K562 (cell line): Measurements from ENCODE around the gene FAM50B. TPM values are rescaled to one million over a fixed set of nuclear protein-coding genes. Genes with fewer than 3 reads are reported as not detected.

Source experiments
- CBX1 ChIP-seq: sonication (generic); IDR thresholded peaks from 2 replicates; pipeline ENCODE4 v1.6.1; 2016; ENCODE audit warnings: antibody characterized with exemption, low read depth, mild to moderate bottlenecking
- CEBPB ChIP-seq: fragments of 450-650 bp; IDR thresholded peaks from 2 replicates; pipeline ENCODE4 v1.6.1; 2016; ENCODE audit warnings: missing genetic modification characterization, missing compliant biosample characterization
- EWSR1 ChIP-seq: fragments of 450-650 bp; IDR thresholded peaks from 2 replicates; pipeline ENCODE4 v1.6.1; 2018; ENCODE audit warnings: borderline replicate concordance, mild to moderate bottlenecking, low read depth, moderate library complexity; ENCODE audit not compliant: partially characterized antibody
- FOSL1 ChIP-seq: fragments of 200-800 bp; sonication (Bioruptor generic); conservative IDR thresholded peaks from 2 replicates; pipeline ENCODE4 v1.6.1; 2016; ENCODE audit warnings: missing genetic modification characterization, missing compliant biosample characterization
- FOXK1 ChIP-seq: sonication (generic); formaldehyde crosslinking; IDR thresholded peaks from 2 replicates; pipeline ENCODE4 v1.8.0; 2022; ENCODE audit warnings: missing genetic modification reagents, mild to moderate bottlenecking, borderline replicate concordance
- JUND ChIP-seq, 2 experiments: IDR thresholded peaks; 2 replicates in 1 of 2; 3 replicates in 1 of 2; pipeline ENCODE4 v1.6.1; 2011; ENCODE audit warnings: borderline replicate concordance in 2 of 2, low read depth in 2 of 2, low read length in 2 of 2, improper control_type of control experiment in 1 of 2, missing biosample characterization in 1 of 2, missing genetic modification characterization in 1 of 2, missing genetic modification reagents in 1 of 2
- MAFK ChIP-seq: IDR thresholded peaks from 2 replicates; pipeline ENCODE4 v1.6.1; 2011; ENCODE audit warnings: low read length, improper control_type of control experiment
- MBD2 ChIP-seq: sonication (generic); IDR thresholded peaks from 2 replicates; pipeline ENCODE4 v1.6.1; 2016; ENCODE audit warnings: low read depth, borderline replicate concordance
- MECOM ChIP-seq: fragments of 250-450 bp; sonication (Bioruptor Pico); IDR thresholded peaks from 2 replicates; pipeline ENCODE4 v1.8.0; 2022; ENCODE audit warnings: inconsistent platforms
- MEF2A ChIP-seq: IDR thresholded peaks from 2 replicates; pipeline ENCODE4 v1.6.1; 2011; ENCODE audit warnings: low read depth, mild to moderate bottlenecking, low read length, moderate library complexity; ENCODE audit not compliant: control insufficient read depth
- NFATC3 ChIP-seq: fragments of 450-650 bp; IDR thresholded peaks from 2 replicates; pipeline ENCODE4 v1.6.1; 2017; ENCODE audit warnings: mild to moderate bottlenecking
- NFE2 ChIP-seq: IDR thresholded peaks from 2 replicates; pipeline ENCODE4 v1.6.1; 2014; ENCODE audit warnings: antibody characterized with exemption, low read depth
- NFE2L1 ChIP-seq: fragments of 450-650 bp; IDR thresholded peaks from 2 replicates; pipeline ENCODE4 v1.6.1; 2016; ENCODE audit warnings: missing genetic modification characterization, low read depth, mild to moderate bottlenecking, missing compliant biosample characterization, moderate library complexity, borderline replicate concordance
- POLR2A ChIP-seq: fragments of 450-650 bp; conservative IDR thresholded peaks from 2 replicates; pipeline ENCODE4 v1.6.1; 2016
- RBM22 ChIP-seq: fragments of 200-400 bp; formaldehyde crosslinking; IDR thresholded peaks from 2 replicates; pipeline ENCODE4 v1.6.1; 2018; ENCODE audit warnings: low read length, low read depth; ENCODE audit not compliant: poor library complexity, severe bottlenecking
- SRSF9 ChIP-seq: fragments of 200-400 bp; formaldehyde crosslinking; IDR thresholded peaks from 2 replicates; pipeline ENCODE4 v1.6.1; 2017; ENCODE audit warnings: low read depth, low read length, borderline replicate concordance
- TCFL5 ChIP-seq: fragments of 250-450 bp; sonication (Bioruptor Pico); conservative IDR thresholded peaks from 2 replicates; pipeline ENCODE4 v1.6.1; 2021; ENCODE audit warnings: mild to moderate bottlenecking, moderate library complexity, matching md5 sums
- ZBTB8A ChIP-seq: fragments of 450-650 bp; IDR thresholded peaks from 2 replicates; pipeline ENCODE4 v1.6.1; 2018; ENCODE audit warnings: mild to moderate bottlenecking, moderate library complexity; ENCODE audit not compliant: partially characterized antibody
- ZC3H4 ChIP-seq: sonication (generic); formaldehyde crosslinking; IDR thresholded peaks from 2 replicates; pipeline ENCODE4 v1.9.0; 2021; ENCODE audit warnings: missing genetic modification reagents, borderline replicate concordance
- ZNF274 ChIP-seq: IDR thresholded peaks from 2 replicates; pipeline ENCODE4 v1.6.1; 2011; ENCODE audit warnings: low read depth, mild to moderate bottlenecking, low read length, moderate library complexity, borderline replicate concordance
- polyA plus RNA-seq, 8 experiments: library from polyadenylated mRNA; depleted of rRNA in 4 of 8; stranded (reverse) in 5 of 8; unstranded in 3 of 8; fragments of >200 nt; fragmentation: Nextera tagmentation in 2 of 8; fragmentation: Illumina TruSeq in 1 of 8; extraction: Ambion mirVana in 2 of 8; extraction: Trizol in 1 of 8; gene quantifications; 2 replicates each; pipeline versions ENCODE4 v1.2.1 to v1.2.3, GENCODE V29; 2011 to 2014; ENCODE audit warnings: inconsistent platforms in 1 of 8, missing spikeins in 1 of 8
- total RNA-seq, 7 experiments: library from RNA; depleted of rRNA in 6 of 7; stranded (reverse); fragments of >200 nt in 6 of 7; fragmentation: Illumina TruSeq in 2 of 7; extraction: Trizol in 2 of 7; gene quantifications; 2 replicates each; pipeline versions ENCODE4 v1.2.1 to v1.2.3, GENCODE V29; 2011 to 2021; ENCODE audit warnings: low replicate concordance in 1 of 7
- TF ChIP-seq, protein P1 (sequence below): sonication (generic); formaldehyde crosslinking; IDR thresholded peaks from 2 replicates; pipeline ENCODE4 v1.8.0; 2022; ENCODE audit warnings: mild to moderate bottlenecking, missing genetic modification reagents, borderline replicate concordance
- TF ChIP-seq, protein P2 (sequence below): fragments of 250-450 bp; sonication (Bioruptor Pico); IDR thresholded peaks from 2 replicates; pipeline ENCODE4 v1.5.0; 2022; ENCODE audit warnings: mild to moderate bottlenecking
- TF ChIP-seq, protein P3 (sequence below), 3 experiments: IDR thresholded peaks in 2 of 3; conservative IDR thresholded peaks in 1 of 3; 2 replicates each; pipeline ENCODE4 v1.5.1; 2011 to 2012; ENCODE audit warnings: low read length in 3 of 3, mild to moderate bottlenecking in 3 of 3, control low read depth in 2 of 3, improper control_type of control experiment in 1 of 3, inconsistent platforms in 1 of 3, low read depth in 1 of 3, mixed read lengths in 1 of 3, moderate library complexity in 1 of 3; ENCODE audit not compliant: insufficient read depth in 2 of 3

The FAM50B gene
- total and polyA plus RNA-seq, 9 of the 15 experiments (the other 6 are each of a cell fraction or from before 2014, with no cell fraction given) = 0.09 to 0.16 (median 0.13) TPM; not detected in 6

DNA sequence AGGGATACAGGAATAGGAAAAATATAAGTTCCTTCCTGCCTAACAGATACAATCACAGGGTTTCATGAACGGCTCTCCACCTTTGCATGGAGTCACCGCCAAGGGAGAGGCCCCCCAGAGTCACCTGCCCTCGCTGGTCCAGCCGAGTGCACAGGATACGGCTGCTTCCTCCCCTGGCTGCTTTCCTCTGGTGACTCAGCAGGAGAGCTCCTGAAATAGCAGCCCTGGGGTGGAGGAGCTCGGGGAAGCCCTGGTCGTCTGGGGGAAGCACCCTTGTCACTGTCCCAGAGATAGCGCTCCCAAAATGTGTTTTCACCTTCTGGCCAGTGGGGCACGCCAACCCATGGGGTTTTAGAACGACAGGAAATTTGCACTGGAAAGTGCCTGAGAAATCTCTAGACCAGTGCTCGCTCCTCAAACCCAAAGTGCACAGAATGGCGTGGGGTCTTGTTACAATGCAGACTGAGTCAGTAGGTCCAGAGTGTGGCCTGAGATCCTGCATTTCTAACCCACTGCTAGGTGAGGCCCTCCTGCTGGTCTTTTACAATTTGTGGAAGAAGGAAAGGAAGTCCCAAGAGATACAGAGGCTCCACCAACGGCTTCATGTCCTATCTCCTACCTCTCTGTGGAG is 35.9 kb upstream of the FAM50B start (continued):
- TF ChIP-seq, protein P1, sequence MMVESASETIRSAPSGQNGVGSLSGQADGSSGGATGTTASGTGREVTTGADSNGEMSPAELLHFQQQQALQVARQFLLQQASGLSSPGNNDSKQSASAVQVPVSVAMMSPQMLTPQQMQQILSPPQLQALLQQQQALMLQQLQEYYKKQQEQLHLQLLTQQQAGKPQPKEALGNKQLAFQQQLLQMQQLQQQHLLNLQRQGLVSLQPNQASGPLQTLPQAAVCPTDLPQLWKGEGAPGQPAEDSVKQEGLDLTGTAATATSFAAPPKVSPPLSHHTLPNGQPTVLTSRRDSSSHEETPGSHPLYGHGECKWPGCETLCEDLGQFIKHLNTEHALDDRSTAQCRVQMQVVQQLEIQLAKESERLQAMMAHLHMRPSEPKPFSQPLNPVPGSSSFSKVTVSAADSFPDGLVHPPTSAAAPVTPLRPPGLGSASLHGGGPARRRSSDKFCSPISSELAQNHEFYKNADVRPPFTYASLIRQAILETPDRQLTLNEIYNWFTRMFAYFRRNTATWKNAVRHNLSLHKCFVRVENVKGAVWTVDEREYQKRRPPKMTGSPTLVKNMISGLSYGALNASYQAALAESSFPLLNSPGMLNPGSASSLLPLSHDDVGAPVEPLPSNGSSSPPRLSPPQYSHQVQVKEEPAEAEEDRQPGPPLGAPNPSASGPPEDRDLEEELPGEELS (CRISPR knock-in tag) = no peak
- TF ChIP-seq FOXK1 (CRISPR knock-in tag) (no peak), NFATC3 (no peak), TCFL5 (no peak), MAFK (peak; percentile 55; the same call in 1 of the 2 replicates), MEF2A (peak; percentile 46; the same call in 1 of the 2 replicates), FOSL1 (peak; percentile 40; the same call in 1 of the 2 replicates), JUND (IDR thresholded peaks at IDR 0.05; ENCODE audit: borderline replicate concordance, low read depth, low read length) (peak; percentile 47; the same call in 1 of the 2 replicates), JUND (tag; IDR thresholded peaks at IDR 0.05; ENCODE audit: borderline replicate concordance, low read depth, low read length) (peak; percentile 33; the same call in 1 of the 3 replicates), MBD2 (no peak), RBM22 (no peak), ZNF274 (no peak), CBX1 (no peak), NFE2L1 (tag) (no peak), MECOM (peak; percentile 36; the same call in 1 of the 2 replicates), SRSF9 (no peak), NFE2 (peak; percentile 75), EWSR1 (no peak), ZBTB8A (no peak), ZC3H4 (CRISPR knock-in tag) (no peak), CEBPB (tag) (no peak), POLR2A (no peak)
- TF ChIP-seq, protein P2, sequence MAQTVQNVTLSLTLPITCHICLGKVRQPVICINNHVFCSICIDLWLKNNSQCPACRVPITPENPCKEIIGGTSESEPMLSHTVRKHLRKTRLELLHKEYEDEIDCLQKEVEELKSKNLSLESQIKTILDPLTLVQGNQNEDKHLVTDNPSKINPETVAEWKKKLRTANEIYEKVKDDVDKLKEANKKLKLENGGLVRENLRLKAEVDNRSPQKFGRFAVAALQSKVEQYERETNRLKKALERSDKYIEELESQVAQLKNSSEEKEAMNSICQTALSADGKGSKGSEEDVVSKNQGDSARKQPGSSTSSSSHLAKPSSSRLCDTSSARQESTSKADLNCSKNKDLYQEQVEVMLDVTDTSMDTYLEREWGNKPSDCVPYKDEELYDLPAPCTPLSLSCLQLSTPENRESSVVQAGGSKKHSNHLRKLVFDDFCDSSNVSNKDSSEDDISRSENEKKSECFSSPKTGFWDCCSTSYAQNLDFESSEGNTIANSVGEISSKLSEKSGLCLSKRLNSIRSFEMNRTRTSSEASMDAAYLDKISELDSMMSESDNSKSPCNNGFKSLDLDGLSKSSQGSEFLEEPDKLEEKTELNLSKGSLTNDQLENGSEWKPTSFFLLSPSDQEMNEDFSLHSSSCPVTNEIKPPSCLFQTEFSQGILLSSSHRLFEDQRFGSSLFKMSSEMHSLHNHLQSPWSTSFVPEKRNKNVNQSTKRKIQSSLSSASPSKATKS (CRISPR knock-in tag) = no peak
- TF ChIP-seq, protein P3, sequence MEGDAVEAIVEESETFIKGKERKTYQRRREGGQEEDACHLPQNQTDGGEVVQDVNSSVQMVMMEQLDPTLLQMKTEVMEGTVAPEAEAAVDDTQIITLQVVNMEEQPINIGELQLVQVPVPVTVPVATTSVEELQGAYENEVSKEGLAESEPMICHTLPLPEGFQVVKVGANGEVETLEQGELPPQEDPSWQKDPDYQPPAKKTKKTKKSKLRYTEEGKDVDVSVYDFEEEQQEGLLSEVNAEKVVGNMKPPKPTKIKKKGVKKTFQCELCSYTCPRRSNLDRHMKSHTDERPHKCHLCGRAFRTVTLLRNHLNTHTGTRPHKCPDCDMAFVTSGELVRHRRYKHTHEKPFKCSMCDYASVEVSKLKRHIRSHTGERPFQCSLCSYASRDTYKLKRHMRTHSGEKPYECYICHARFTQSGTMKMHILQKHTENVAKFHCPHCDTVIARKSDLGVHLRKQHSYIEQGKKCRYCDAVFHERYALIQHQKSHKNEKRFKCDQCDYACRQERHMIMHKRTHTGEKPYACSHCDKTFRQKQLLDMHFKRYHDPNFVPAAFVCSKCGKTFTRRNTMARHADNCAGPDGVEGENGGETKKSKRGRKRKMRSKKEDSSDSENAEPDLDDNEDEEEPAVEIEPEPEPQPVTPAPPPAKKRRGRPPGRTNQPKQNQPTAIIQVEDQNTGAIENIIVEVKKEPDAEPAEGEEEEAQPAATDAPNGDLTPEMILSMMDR (IDR thresholded peaks at IDR 0.05 in 2 of 3, conservative IDR thresholded peaks at IDR 0.05 in 1 of 3; ENCODE audit: insufficient read depth in 2 of 3, low read depth in 1 of 3, low read length in 3 of 3) = peak in 2 of 3 experiments; percentile 13 to 15; a peak in 1 of 6 replicates
